Peyer's patch (tissue), 4 donors: ENCODE data around the gene FXR2.

Experiments
- CTCF ChIP-seq, 6 experiments: fragments of 450-650 bp in 4 of 6; fragments of 200-600 bp in 2 of 6; sonication (generic) in 1 of 6; IDR thresholded peaks; one replicate each; pipeline ENCODE4 v1.5.1; 2017 to 2019; ENCODE audit warnings: antibody characterized with exemption in 6 of 6, mild to moderate bottlenecking in 3 of 6, moderate library complexity in 1 of 6
- POLR2A ChIP-seq, 2 donors: fragments of 450-650 bp; IDR thresholded peaks; one replicate each; pipeline ENCODE4 v1.5.1; 2017; ENCODE audit warnings: antibody characterized with exemption in 2 of 2, mild to moderate bottlenecking in 2 of 2, moderate library complexity in 2 of 2

DNA sequence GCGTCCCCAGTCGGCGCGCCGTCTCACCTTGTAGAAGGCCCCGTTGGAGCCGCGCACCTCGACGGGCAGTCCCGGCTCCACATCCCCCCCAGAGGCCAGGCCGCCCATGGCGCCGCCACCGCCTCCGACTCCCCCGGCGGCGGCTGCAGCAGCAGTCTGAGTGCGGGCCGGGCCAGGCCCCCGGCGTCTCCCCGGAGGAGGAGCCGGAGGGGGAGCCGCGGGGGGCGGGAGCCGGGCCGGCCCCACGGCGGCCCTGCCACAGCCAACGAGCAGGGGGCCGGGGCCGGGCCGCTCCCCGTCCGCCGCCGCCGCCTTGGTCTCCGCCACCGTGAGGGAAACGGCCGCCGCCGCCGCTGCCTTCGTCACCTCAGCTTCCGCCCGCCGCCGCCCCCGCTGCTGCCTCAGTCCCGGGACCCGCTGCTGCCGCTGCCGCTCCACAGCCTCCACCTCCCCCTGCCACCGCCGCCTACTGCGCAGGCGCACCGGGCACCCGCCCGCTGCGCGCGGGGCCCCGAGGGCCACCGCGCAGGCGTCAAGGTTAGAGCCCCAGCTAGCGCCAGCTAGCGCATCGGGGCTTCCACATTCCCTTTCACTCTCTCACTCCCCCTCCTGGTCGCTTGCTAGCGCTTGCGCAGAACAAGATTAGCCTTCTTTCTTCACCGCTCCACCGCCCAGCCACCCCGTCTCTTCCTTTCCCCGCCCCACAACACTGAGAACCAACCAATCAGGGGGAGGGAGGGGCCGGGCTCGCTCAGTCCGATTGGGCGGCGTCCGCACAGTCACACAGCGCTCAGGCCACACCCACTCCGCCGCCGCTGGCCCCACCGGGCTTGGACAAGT, at the start of gene FXR2:
- TF ChIP-seq CTCF (IDR thresholded peaks at IDR 0.05), result peak; percentile 60 to 84 (median 76)
- peak; percentile 73 to 84 for TF ChIP-seq POLR2A (IDR thresholded peaks at IDR 0.05)
